Pulmonary artery endothelial cell (primary cell): ENCODE data around the gene NRG2. TPM values are rescaled to one million over a fixed set of nuclear protein-coding genes. Genes with fewer than 3 reads are reported as not detected.
A peak's percentile ranks its signal among the peaks of the same experiment; 100 is the strongest.

Source experiments
- DNase-seq: peaks from one replicate; pipeline ENCODE4 v3.0.0-alpha.2; 2011; ENCODE audit warnings: low read depth, low spot score
- total RNA-seq: library from RNA; depleted of rRNA; stranded (reverse); fragments of >200 nt; gene quantifications from 2 replicates; pipeline ENCODE4 v1.2.3, GENCODE V29; 2014

The NRG2 gene
- 0.46 and 0.71 TPM in 2 replicates for total RNA-seq

DNA sequence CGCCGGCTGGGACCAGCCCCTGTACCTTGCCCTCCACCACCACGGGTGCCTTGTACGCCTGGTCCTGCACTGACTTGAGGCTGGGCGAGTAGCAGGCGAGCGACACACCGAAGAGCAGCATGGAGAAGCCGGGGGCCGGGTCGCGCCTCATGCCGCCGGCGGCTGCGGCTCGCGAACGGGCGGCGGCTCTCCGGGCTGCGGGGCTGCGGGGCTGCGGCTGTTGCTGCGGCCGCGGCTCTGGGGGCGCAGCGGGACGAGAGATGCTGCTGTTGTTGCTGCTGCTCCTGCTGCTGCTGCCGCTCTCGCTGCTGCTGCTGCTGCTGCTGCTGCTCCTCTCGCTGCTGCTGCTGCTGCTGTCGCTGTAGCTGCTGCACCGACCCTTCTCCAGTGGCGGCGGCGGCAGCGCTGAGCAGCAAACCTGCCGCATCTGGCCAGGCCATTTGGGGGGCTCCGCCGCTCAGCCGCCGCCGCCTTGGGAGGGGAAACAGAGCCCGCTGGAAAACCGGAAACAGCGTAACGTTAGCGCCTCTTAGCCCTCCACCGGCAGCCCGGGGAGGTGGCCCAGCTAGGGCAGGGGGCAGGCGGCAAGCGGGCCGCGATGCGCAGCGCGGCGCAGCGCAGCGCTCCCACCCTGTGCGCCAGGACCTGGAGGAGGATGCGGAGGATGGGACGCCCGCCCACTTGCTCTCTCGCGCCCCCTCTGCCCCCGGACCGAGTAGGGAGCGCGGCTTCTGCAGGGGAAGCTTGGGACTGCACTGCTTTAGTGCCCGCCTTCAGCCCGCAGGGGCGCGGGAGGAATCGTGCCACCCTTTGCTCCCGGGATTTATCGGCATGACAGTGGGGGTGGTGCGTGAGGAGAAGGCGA is at the start of gene NRG2:
Gene NRG2 (minus strand): TSS at position 657 of the 865 bp plus-strand sequence.
- no peak for DNase-seq

DNA sequence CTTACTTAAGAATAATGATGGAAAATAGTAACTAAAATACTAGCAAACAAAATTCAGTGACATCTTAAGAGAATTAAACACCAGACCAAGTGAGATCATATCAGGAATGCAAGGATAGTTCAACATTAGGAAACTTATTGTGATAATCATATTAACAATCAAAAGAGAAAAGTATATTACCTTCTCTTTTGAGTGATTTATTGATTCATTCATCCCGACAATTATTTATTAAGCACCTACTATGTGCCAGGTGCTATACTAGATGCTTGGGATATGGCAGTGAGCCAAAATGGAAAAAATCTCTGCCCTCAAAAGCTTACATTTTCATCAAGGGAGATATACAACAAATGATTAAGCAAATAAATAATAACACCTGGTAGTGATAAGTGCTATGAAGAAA is 47.2 kb upstream of the NRG2 start:
- DNase-seq = no peak

DNA sequence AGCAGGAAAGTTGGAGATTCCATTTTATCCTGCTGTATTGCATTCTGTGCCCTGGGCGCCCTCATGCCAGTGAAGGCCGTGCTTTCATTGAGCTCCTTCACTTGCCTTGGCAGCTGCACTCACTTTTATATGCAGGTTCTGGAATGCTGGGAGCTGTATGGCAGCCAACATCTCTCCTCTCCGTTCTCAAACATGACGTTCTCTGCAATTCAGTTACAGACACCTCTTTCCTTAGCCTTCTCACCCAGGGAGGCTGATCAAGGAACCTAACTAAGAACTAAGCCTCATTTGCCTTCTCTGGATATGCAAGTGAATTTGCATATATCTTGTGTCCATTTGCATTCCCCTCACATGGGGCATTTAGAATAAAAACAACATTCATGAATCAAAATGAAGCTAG is 41.4 kb upstream of the NRG2 start:
- DNase-seq = no peak

DNA sequence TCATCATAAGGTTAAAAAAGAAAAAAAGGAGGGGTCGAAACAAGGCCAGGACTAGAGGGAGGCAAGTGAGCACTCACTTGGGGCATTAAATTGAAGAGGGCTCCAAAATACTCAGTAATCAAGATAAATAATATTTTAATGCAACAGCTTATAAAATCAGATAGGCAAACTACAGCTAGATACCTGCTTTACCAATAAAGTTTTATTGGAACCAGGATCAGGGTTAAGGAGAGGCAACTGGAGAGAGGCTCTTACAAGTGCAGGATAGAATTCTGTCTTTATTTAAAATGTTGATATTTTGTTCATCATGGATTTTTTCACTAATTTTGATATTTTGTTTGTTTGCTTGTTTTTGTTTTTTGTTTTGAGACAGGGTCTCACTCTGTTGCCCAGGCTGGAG is 40.6 kb upstream of the NRG2 start:
- DNase-seq = no peak

DNA sequence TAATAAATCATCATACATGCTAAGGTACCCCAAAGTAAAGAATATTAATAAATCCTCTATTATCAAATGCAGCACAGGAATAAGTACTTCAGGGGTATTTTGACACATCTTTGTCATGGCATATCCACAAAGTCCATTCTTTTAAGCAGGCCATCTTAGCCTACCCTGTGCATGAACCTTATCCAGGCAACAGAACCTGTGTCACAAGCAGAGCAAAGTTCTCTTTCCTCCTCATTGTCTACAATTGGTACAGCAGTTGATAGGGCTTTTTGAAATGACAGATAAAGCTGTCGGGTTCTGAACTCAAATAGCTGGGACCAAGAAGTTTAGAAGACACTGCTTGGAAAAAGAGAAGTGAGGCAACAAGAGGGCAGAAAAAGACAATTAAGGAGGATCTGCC is 40.0 kb upstream of the NRG2 start:
- DNase-seq = no peak

DNA sequence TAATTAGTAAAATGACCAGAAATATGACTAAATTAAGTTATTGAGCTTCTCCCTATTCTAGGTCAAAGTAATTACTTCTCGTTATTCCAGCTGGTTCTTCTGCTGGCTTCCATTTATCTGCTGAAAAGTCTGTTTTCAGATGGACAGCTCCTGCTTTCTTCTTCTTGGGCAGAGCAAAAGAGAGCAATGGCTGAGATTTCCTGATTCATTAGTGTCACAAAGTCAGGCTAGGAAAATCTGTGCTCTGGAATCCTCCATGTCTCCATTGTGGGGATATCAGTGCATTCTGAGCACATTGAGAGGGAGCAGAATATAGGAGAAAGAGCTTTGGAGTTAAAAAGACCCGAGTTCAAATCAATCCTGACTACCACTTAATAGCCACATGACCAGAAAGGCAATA is 33.7 kb upstream of the NRG2 start:
- no peak for DNase-seq

DNA sequence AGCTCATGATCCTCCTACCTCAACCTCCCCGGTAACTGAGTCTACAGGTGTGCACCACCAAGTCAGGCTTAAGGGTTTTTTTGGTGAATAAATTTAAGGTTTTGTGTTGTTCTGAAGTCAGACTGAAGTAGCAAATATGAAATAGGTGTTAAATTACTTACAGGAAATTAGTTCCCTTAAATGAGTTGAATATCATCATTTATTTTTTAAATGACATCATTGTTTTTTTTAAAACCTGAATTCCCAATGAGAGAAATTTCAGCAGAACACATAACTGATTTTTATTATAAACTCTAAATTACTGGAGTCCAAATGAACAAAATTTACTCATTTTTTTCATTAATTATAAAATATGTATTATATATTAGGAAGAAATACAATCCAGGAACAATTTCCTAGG is 33.0 kb upstream of the NRG2 start:
- DNase-seq = no peak

DNA sequence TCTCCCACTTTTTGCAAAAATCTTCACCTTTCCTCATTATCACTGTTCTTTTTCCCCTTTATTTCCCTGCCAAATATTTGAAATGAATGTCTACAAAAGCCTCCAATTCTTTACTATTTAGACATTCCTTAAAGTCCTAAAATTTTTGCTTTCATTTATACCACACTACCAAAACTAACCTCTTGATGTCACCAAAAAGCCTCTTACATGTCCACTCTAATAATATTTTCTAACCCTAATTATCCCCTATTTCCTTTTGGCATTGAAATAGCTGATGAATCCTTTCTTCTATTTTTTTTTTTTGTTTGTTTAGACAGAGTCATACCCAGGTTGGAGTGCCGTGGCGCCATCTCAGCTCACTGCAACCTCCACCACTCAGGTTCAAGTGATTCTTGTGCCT is 32.3 kb upstream of the NRG2 start:
- no peak for DNase-seq

DNA sequence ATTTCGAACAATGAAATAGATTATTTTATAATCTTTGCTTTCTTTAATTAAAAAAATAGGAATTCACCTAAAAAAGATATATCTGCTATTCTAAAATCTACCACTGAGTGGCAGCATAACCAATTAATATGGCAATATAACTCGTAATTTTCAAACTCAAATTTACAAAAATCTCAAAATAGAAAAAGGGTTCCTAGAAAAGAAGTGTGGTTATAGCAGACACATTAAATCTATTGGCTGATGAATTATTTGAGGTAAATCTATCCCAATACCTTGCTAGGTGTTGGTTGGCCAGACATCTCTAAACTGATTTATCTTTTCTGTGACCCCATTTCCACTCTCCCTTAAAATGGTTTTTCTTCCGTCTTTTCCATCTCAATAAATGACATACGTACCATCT is 30.2 kb upstream of the NRG2 start:
- DNase-seq = no peak

DNA sequence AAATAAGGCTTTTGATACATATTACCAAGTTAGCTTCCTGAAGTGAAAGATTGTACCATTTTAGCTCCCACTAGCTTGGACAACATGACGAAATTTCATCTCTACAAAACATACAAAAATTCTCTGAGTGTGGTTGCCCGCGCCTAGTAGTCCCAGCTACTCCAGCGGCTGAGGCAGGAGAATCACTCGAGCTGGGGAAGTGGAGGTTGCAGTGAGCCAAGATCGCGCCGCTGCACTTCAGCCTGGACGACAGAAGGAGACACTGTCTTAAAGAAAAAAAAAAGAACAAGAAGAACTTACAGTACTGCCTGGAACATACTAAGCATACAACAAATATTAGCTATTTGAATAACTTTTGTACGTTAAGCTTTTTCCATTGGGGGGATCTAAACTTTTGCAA is 29.7 kb upstream of the NRG2 start:
- no peak for DNase-seq

DNA sequence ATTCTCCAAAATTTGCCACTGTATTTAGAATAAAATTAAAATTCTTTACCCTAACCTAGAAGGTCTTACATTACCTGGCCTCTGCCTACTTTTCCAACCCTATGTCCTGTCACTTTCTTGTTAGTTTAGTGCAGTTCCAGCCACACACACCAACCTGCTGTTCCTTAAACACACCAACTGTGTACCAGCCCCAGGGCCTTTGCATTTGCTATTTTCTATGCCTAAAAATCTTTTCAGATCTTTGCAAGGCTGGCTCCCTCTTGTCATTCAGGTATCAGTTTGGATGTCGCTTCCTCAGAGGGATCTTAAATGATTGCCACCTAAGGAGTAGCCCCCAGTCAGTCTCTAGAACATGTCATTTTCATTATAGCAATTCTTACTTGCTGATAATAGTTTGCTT is 17.7 kb upstream of the NRG2 start:
- no peak for DNase-seq

DNA sequence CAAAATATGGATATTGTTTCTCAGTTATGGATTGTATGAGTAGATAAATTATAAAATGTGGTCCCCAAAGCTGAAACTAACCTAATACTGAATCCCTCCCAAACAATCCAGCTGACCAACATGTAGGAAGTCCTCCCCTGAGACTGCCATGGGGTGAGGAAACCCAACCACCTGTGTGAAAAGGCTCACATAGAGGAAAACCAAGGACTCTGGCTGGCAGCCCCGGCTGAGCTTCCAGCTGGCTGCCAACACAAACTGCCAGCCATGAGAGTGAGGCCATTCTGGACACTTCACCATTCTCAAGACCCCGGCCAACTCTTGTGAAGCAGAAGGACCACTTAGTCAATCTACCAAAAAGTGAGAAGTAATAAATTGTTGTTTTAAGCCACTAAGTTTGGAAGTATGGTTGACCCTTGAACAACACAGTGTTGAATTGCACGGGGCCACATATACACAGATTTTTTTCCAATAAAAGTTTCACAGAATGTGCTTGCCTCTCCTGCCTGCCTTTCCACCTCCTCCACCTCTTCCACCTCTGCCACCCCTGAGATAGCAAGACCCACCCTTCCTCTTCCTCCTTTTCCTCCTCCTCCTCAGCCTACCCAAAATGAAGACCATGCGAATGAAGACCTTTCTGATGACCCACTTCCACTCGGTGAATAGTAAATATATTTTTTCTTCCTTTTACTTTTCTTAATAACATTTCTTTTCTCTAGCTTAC is 15.3 kb upstream of the NRG2 start:
- DNase-seq = no peak

DNA sequence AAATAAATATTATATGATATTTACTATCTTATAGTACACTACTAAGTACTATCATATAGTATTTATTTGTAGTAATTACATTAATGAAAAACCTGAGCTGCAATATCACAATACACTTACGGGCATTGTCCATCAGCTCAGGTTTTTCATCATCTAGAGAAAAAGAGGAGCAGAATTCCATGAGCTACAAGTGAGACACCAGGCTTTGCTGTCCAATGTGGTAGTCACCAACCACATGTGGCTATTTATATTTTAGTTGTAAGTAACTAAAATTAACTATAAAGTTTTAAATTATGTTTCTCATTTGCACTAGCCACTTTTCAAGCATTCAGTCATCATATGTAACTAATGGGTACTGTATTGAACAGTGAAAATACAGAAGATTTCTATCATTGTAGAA is 13.8 kb upstream of the NRG2 start:
- no peak for DNase-seq

DNA sequence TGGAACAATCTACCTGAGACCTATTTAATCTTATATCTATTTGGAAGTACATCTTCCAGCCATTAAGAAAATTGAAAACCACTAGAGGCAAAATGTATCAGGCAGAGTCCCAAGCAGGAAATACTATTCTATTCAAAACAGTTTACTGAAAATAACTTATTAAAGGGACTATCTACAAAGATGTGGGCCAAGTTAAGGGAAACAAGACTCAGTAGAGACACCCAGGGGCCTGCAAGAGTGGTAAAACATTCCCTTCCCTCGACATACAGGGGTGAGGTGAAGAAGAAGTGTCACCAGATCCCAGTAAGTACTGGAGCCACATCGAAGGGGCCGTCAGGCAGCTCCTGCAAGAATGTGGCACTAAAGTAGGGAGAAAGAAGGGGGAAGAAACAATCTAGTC is 12.1 kb upstream of the NRG2 start:
- no peak for DNase-seq

DNA sequence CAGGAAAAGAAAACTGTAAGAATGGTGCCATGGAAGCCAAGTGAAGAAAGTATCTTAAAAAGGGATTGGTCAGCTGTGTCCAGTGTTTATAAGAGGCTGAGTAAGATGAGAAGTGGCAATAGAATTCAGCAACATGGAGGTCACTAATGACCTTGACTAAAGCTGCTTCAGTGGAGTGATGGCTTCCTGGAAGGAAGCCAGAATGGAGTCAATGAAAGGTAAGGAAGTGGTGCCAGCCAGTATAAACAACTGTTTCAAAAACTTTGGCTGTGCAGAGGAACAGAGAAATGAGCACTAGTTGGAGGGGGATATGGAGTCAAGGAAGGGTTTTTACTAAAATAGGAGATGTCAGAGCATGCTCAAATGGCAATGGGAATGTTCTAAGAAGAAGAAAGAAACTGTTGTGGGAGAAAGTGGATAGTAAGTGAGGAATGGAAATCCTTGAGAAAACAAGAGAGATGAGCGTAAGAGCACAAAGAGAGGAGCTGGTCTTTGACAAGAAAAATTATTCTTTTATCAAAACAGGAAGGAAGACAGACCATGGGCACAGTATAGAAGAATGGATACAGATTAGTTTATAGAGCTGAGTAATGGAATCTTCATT is 11.1 kb upstream of the NRG2 start:
- DNase-seq = peak; percentile 81

DNA sequence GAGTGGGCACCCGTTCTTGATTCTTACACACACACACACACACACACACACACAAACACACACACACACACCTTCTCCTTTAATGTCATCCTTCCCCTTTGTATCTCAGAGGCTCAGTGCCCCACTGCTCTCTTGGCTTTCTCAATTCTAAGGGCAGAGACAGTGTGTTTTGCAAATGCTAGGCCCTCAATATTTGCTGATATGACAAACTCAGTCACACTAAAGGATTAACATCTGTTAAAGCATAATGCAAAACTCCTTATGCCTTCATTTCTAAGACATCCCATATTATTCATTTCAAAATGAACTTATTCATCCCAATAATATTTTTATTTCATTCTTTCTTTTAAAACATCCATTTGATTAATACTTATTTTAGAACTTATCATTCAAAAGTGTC is 8.9 kb upstream of the NRG2 start:
- no peak for DNase-seq

DNA sequence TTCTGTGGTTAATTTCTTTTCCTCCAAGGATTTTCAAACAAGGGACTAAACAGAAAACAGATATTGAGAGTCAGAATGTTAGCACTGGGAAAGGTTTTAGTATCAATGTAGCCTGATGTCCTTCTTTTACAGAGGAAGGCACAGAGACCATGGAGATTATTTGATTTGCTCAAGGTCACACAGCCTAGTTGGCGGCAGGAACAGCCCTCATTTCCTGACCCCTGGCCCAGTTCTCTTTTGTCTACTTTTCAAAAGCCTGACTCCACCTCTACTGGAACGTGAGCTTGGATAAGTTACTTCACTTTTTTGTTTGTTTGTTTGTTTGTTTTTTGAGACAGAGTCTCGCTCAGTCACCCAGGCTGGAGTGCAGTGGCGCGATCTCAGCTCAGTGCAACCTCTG is 6.6 kb upstream of the NRG2 start:
- no peak for DNase-seq

DNA sequence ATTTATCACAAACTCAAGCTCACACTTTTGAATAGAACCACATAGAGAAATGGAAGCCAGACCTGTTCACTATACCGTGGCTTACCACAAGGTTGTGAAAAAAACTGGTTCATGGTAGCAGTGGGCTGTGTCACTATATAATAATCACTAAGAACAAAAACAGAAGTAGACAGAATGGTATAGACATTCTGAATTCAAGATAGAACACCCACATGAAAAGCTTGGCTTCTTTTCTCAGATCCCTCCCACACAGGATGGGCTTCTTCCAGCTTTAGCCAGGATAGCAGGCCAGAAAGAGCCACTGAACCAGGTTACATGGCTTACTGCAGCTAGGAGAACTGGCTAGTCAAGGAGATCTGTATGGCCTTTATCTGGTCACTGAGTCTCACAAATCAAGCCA is 6.1 kb upstream of the NRG2 start:
- DNase-seq = no peak

DNA sequence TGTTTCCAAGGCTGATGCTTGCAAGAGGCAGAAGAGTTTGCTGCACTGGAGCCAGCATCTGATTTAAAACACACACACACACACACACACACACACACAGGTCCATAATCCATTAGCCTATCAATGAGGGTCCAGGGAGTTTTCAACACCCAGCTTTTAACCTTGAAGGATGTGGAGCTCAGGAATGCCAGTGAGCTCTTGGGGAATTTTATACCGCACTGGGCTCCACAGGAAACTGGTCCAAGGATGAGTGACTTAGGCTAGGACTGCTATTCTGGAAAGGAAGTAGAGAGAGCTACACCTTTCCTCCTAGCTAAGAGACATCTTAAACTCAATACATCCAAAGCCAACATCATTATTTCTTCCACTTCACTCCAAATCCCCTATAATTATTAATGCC is 942 bp upstream of the NRG2 start:
- DNase-seq = no peak

DNA sequence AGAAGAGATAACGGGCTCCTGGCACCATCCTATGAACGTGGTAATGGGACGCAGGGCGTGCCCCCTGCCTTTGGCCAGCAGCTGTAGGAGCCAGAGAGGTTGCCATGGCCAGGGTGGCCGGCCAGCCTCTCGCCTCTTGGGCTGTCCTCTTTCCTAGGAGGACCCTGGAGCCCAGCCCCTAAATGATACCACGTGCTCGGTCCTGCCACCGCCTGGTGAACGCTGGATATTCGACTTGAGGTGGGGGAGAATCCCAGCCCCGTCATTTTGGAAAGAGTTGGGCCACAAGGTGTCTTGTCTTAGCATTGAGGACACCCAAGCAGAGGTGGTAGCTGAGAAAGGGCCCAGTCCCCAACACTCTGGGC is 391 bp upstream of the NRG2 start:
- no peak for DNase-seq

DNA sequence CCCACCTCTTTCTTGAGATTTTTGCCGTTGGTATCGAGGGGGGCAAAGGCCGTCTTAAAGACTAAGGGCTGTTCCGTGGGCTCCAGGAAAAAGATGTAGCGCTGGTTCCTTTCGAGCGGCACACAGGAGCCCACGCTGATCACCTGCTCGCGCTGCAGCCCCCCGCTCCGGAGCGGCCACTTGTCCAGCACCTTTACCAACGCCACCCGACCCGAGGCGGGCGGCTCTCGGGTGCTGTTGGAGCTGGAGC is 781 bp downstream of the NRG2 start:
- DNase-seq = no peak

DNA sequence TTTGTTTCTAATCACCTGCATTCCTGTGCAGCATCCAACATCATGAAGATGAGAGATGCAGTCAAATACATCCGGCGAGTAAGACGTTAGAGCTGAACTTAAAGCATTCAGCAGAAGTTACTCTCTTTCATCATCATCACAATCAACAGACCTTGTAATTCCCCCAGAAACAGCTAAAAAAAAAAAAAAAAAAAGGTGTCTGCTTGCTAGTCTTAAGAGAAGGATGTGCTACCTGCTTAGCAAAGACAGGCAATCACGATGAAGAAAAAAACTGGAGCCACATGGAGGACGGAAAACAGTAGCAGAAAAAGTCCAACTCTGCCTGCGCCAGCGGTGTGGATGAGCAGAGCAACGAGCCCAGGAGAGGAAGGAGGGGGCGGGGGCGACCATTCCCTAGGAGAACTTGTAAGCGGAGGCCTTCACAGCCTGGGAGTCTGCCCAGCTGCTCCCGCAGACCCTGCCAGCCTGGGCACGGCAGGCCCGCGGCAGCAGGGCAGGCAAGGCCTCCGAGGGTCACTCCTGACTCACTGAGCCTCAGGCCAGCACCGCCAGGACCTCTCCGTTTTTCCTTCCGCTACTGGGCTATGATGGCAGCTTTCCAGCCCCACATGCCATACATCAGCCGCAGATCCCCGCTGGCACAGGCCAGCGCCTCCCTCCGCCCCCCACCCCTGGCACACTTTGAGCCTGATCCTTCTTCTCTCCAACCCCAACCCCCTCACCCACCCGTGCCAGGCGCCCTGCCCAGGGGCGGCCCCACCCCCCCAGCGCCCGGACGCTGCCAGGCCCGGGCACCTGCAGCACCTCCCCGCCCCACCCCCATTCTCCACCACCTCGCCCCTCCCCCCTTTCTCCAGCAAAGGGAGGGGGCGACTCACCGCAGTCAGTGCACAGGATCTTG is 1.4 kb downstream of the NRG2 start:
- peak; percentile 33 for DNase-seq
